Measurements from ENCODE around the gene CYREN. TPM values are rescaled to one million over a fixed set of nuclear protein-coding genes. Genes with fewer than 3 reads are reported as not detected.
A peak's percentile ranks its signal among the peaks of the same experiment; 100 is the strongest.

Gene CYREN
- total and polyA plus RNA-seq, 2 of the 13 experiments (the other 11 are each of a cell fraction or from before 2014, with no cell fraction given): 20.7 to 60.7 TPM

- TF ChIP-seq NFAT5 (CRISPR knock-in tag; IDR thresholded peaks at IDR 0.05): peak; percentile 69; the same call in 1 of the 2 replicates
- 0 out of 2 replicates have a peak, but pooled peaks have one; percentile 3 for TF ChIP-seq FOSL1 (CRISPR knock-in tag; IDR thresholded peaks at IDR 0.05; ENCODE audit: borderline replicate concordance)
- no peak for TF ChIP-seq MATR3 (CRISPR knock-in tag; IDR thresholded peaks at IDR 0.05)
- peak; percentile 79; the same call in 1 of the 2 replicates for TF ChIP-seq ZNF670 (CRISPR knock-in tag; IDR thresholded peaks at IDR 0.05; ENCODE audit: borderline replicate concordance)
- no peak for TF ChIP-seq KLF9 (CRISPR knock-in tag; IDR thresholded peaks at IDR 0.05; ENCODE audit: low read depth)
- TF ChIP-seq AFF4 (CRISPR knock-in tag; IDR thresholded peaks at IDR 0.05): peak; percentile 67; the same call in 1 of the 2 replicates
- no peak; the same call in 1 of the 2 replicates for TF ChIP-seq ZHX2 (IDR thresholded peaks at IDR 0.05; ENCODE audit: low read depth)
- TF ChIP-seq ZHX2 (CRISPR knock-in tag; IDR thresholded peaks at IDR 0.05; ENCODE audit: borderline replicate concordance): peak; percentile 65; the same call in 1 of the 2 replicates
- 0 out of 2 replicates have a peak, but pooled peaks have one; percentile 44 for TF ChIP-seq ATF6 (CRISPR knock-in tag; conservative IDR thresholded peaks at IDR 0.05)
- peak; percentile 94 for TF ChIP-seq SRSF1 (optimal IDR thresholded peaks at IDR 0.05; ENCODE audit: low read depth, low read length)
Measured at GRCh38 chr7:135170274-135170997, at the start of gene CYREN (continued).
